DMS114 treated with DMSO at 0.1 percent for 48 hours (cell line): ENCODE results near the gene MYO7B.
"Not testable (repeated sequence)": the region's sequence is repeated elsewhere in the genome, so short reads cannot be mapped to it uniquely, and the experiment has no call there.

Experiments used
- DNase-seq: peaks from one replicate; lab custom pipeline; 2025; ENCODE audit not compliant: unreplicated experiment; lab: John Stamatoyannopoulos, UW

MYO7B gene

GRCh38 chr2:127523269-127523939 is 12.1 kb upstream of the MYO7B start:
- DNase-seq, result no peak

DNA sequence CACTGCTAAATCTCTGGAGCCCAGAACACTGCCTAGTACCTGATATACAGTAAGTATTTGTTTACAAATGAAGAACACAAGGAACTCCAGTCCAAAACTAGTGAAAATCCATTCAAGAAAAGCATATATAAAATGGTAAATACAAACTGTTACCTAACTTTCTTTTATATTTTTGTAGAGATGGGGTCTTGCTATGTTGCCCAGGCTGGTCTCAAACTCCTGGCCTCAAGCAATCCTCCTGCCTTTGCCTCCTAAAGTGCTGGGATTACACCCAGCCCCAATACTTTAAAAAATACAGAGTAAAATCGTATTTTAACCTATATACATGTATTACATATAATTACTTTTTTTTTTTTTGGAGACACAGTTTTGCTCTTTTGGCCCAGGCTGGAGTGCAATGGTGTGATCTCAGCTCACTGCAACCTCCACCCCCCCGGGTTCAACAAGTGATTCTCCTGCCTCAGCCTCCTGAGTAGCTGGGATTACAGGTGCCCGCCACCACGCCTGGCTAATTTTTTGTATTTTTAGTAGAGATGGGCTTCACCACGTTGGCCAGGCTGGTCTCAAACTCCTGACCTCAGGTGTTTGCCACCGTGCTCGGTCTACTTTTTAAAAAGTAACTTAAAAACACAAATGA is 11.2 kb upstream of the MYO7B start:
- DNase-seq, result not testable (repeated sequence)

DNA sequence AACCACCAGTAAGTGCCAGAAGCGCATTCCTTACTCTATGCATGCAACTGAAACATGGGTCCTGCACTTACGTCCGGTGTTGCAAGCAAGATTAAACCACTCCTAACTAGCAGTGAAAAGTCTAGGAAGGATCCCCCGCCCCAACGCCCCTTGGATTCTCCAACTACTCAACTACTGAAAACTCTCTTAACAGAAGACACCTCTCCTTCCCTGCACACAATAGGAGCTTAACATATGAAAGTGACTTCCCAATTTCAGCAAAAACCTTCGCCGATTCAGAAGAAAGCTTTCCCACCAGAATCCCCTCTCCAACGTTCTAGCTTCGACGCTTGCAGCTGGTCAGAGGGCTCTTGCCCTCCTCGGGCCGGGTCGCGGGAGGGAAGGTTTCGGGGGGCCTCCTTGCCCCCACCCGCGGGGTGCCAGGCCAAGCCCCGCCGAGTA is 9.8 kb upstream of the MYO7B start:
- DNase-seq, result no peak

GRCh38 chr2:127526132-127527000 is 9.1 kb upstream of the MYO7B start, which contains the start of gene IWS1:
Gene IWS1 (minus strand): TSS chr2:127526489. CDS start chr2:127526208, 281 bp downstream.
- DNase-seq, result peak; percentile 91

DNA sequence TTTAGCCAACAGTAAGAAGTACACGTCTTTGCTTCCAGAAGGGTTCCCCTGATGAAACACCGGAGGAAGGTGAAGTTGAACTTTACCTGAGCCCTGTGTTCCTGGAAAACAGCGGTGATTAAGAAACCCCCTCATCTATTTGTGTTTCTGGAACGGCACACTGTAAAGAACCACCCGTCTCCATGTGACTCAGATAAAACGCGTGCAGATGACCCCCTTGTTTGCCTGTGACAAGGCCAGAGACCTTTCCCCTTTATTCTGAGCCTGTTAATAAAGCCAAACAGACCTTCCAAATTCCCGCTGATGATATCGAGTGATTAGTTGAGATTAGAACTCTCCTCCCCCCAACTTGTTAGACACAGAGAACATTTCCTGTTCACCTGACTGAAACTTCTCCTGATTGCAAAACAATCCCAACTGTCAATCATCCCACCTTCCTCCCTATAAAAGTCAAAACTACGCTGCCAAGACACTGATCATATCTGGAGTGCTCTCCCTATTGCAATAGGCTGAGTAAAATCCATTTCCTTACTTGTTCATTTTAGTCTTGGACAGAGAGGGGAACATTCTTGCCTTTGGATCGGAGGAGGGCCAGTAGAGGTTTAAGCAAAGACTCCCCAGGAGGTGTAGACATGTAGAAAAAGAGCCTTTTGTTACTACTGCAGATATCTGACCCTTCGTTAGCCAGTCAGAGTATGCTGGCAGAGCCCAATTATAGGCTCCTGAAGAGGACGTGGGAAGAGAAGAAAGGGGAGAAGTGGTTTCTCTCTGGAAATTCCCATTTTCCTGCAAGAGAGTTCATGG is 8.3 kb upstream of the MYO7B start:
- no peak for DNase-seq

GRCh38 chr2:127528487-127528886 is 7.0 kb upstream of the MYO7B start:
- no peak for DNase-seq

GRCh38 chr2:127529416-127529815 is 6.1 kb upstream of the MYO7B start:
- not testable (repeated sequence) for DNase-seq

DNA sequence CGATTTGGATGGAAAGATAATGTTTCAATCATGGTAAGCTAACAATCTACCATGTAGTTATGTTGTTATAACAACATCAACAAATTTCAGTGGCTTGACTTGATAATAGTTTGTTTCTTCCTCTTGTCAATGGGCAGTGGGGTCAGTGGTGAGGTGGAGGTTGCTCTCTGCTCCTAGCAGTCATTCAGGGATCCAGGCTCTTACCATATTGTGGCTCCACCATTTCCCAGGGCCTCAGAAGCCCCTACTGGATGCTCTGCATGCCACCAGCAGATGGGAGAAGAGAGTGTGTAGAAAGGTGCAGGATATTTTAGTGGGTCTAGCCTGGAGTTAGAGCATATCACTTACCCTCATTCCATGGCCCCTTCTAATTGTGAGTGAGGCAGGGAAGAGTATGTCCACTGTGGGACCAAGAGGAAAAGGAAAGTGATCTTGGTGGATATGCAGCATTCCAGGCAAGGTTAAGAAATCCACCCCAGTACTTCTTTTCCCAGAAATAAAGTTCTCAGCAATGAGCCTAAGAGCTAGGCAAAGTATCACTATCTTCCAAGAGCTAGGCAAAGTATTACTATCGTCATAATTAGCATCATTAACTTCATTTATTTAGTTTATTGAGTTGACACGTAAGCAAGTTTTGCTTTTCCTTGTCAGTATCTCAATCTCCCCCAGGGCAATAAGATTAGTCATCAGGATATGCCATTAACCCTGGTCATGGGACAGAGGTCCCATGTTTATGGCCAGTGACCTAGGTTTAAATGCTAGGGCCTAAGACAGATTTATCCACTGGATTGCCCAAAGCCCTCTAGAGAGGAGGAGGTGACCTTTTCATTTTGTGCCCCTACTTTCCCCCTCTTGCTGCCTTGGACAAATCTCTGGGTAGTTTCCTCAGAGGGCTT is 5.0 kb upstream of the MYO7B start:
- DNase-seq, result no peak

DNA sequence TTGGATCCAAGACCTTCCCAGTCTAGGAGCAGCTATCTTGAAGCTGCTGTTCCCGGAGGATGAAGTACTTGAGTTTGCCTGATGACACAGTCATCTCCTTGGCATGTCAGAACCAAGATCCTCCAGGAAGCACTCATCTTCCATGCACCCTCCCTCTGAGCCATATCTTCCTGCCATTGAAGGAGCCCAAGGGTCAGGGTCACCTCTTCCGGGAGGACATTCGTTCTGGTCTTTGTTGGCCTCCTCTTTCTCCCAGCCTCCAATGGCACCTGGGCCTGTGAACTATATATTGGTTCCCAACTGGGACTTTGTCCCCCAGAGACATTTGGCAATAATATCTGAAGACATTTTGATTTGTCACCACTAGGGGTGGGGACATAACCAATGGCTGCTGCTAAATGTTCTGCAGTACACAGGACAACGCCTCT is 4.2 kb upstream of the MYO7B start:
- no peak for DNase-seq

DNA sequence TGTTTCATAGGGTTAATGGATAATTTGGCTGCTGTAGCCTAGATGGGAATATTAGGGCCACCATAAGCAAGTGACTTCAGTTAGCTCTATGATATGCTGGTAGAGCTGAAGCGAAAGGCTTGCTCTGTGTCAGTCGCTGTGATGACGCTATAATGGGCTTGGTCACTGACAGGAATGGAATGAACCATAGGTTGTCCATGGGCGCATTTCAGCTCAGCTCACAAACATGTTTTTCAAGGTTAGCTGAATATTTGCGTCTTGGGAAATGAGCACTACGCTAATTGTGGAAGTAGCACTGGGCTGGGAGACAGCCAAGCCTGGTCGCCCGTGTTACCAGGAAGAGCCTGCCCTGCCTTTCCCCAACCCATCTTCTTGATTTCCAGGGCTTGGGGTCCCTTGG is 3.2 kb upstream of the MYO7B start:
- DNase-seq, result no peak

DNA sequence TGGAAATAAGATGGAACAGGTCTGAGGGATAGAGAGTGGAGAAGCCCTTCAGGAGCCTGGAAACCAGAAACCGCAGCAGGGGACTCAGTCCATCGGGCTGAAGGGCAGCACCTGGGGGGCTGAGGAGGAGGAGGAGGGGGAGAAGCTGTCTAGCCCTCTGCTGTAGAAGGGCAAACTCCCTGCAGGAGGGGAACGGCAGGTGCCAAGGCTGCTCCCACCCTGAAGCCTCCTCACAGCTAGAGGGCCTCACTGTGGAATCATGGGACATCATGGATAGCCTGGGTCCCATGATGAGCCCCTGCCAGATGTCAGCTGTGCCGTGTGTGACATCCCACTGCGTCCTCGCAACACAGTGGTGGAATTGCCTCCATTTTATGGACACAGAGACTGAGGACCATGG is 435 bp downstream of the MYO7B start:
- no peak for DNase-seq

DNA sequence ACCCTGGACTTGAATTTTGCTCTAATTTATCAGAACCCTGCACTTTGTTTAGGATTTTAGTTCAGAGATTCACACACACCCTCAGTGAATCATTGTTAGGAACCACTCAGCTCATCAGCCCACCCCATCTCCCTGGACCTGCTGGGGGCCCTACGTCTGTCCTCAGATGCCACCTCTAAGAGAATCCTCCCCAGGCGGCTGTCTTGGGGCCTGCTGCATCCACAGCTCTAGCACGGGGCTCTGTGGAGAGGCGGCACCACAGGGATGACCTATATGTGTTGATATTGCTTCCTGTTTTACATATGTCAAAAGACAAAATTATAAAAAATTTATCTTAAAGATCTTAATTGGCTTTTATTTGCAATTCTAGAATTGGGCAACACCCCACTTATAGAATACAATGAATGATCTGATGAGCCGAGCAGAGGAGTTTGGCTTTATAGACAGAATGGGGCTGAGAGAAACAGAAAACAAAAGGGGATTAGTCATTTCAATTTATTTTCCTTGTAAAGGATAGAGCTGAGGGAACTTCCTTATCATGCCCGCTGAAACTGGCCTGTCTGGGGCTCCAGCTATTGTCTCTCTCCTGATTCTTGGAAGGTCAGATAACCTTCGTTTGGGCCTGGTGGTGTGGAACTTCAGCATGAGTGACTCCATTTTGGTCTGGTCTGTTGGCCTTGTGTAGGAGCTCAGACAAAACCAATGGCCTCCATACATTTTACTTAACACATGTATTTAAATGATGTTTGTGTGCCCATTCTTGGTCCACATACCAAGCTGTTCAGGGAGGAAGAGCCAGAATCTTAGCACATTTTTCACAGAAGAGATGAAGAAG is 1.4 kb downstream of the MYO7B start:
- DNase-seq, result no peak

- no peak for DNase-seq
These were observed 2.2 kb downstream of the MYO7B start for GRCh38 chr2:127537644-127538043.

GRCh38 chr2:127541809-127542208 is 6.3 kb downstream of the MYO7B start:
- DNase-seq, result no peak

- no peak for DNase-seq
These were observed 6.7 kb downstream of the MYO7B start for GRCh38 chr2:127542231-127542630.

DNA sequence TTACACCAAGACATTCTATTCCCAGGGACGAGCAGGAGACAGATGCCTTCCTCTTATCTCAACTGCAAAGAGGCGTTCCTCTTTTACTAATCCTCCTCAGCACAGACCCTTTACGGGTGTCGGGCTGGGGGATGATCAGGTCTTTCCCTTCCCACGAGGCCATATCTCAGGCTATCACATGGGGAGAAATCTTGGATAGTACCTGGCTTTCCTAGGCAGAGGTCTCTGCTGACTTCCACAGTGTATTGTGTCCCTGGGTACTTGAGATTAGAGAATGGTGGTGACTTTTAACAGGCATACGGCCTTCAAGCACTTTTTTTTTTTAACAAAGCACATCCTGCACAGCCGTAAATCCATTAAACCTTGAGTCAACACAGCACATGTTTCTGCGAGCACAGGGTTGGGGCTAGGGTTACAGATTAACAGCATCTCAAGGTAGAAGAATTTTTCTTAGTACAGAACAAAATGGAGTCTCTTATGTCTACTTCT is 7.6 kb downstream of the MYO7B start:
- not testable (repeated sequence) for DNase-seq

- no peak for DNase-seq
These were observed 9.7 kb downstream of the MYO7B start for GRCh38 chr2:127545189-127545588.

GRCh38 chr2:127545796-127546195 is 10.3 kb downstream of the MYO7B start:
- DNase-seq, result no peak

GRCh38 chr2:127546797-127547196 is 11.3 kb downstream of the MYO7B start:
- no peak for DNase-seq
